ENCODE data around the gene SYTL4. TPM values are rescaled to one million over a fixed set of nuclear protein-coding genes. Genes with fewer than 3 reads are reported as not detected.

SYTL4 gene
- total and polyA plus RNA-seq, 2 of the 8 experiments (the other 6 are each of a cell fraction or from before 2014, with no cell fraction given) = 0.11 TPM

GRCh38 chrX:100663642-100664041 lies 68.3 kb downstream of the SYTL4 start:
- Histone ChIP-seq H3K79me2 (ENCODE audit: control insufficient read depth in 1 of 2, insufficient read depth in 2 of 2, low read length in 2 of 2) (no peaks in the 10 kb centered on the region), H4K91ac (replicated peaks; ENCODE audit: insufficient read length, low read length) (no peak overlapping the region), H3K4me1 (replicated peaks in 1 of 4; ENCODE audit: control insufficient read depth in 3 of 4, insufficient read depth in 4 of 4, low read length in 3 of 4) (no peaks in the 10 kb centered on the region), H3K23me2 (ENCODE audit: low read depth, low read length) (no peaks in the 10 kb centered on the region), H2BK5ac (ENCODE audit: low read depth, low read length) (no peak overlapping the region), H3K56ac (replicated peaks; ENCODE audit: insufficient read length, low read depth, low read length) (no peak overlapping the region), H3K18ac (ENCODE audit: extremely low read depth, low read length) (no peak overlapping the region), H2AK5ac (ENCODE audit: low read depth, low read length) (no peak overlapping the region), H4K5ac (ENCODE audit: insufficient read length, low read depth, low read length) (no peak overlapping the region), H3K27ac (ENCODE audit: low read depth, low read length) (no peak overlapping the region), H3K79me1 (ENCODE audit: low read depth, low read length) (no peaks in the 10 kb centered on the region), H4K8ac (ENCODE audit: extremely low read depth, insufficient read depth, low read length) (no peak overlapping the region), H4K20me1 (replicated peaks in 1 of 2; ENCODE audit: control insufficient read depth in 1 of 2, insufficient read depth in 2 of 2, low read length in 2 of 2) (no peaks in the 10 kb centered on the region), H2AFZ (ENCODE audit: low read length) (no peak overlapping the region), H2BK15ac (ENCODE audit: low read length) (no peak overlapping the region), H3K14ac (ENCODE audit: insufficient read length) (no peak overlapping the region), H3K9me3 (ENCODE audit: insufficient read depth in 2 of 2, low read depth in 1 of 2, low read length in 1 of 2) (no peaks in the 10 kb centered on the region), H3K27me3 (replicated peaks in 1 of 4; ENCODE audit: control insufficient read depth in 3 of 4, extremely low read depth in 1 of 4, insufficient read depth in 3 of 4, low read length in 3 of 4) (no peaks in the 10 kb centered on the region), H3K36me3 (ENCODE audit: control insufficient read depth in 2 of 4, insufficient read depth in 4 of 4, low read length in 3 of 4) (no peaks in the 10 kb centered on the region), H3K9ac (replicated peaks in 1 of 4; ENCODE audit: extremely low read depth in 1 of 4, low read depth in 3 of 4, low read length in 3 of 4) (no peak overlapping the region), H2BK120ac (replicated peaks; ENCODE audit: low read depth, low read length) (no peak overlapping the region), H3K23ac (ENCODE audit: insufficient read length) (no peak overlapping the region), H2BK12ac (ENCODE audit: low read depth, low read length) (no peak overlapping the region), H3K4ac (replicated peaks; ENCODE audit: insufficient read length, low read depth, low read length) (no peak overlapping the region), H3K4me3 (ENCODE audit: extremely low read depth in 1 of 4, insufficient read depth in 2 of 4, low read depth in 3 of 4, low read length in 4 of 4) (no peak overlapping the region), H2BK20ac (ENCODE audit: low read length) (no peak overlapping the region), H3K4me2 (ENCODE audit: insufficient read depth in 1 of 2, low read depth in 2 of 2, low read length in 2 of 2) (no peak overlapping the region)
- ChIA-PET CTCF (ENCODE audit: partially characterized antibody) (interaction anchor here (1.3 to 1.4 kb wide), 2 partner anchors 9 to 105 kb away, joined by 5 read pairs; no protein-coding TSS in a partner anchor), POLR2A (ENCODE audit: partially characterized antibody) (no interaction called here)
- TF ChIP-seq SP4 (IDR thresholded peaks at IDR 0.05; ENCODE audit: low read length) (no peak), TAF7 (optimal IDR thresholded peaks at IDR 0.05; ENCODE audit: borderline replicate concordance, low read depth, low read length) (no peak), RBBP5 (IDR thresholded peaks at IDR 0.05; ENCODE audit: borderline replicate concordance, low read depth, low read length) (no peak), TBP (IDR thresholded peaks at IDR 0.05; ENCODE audit: low read depth, low read length) (no peak), TCF12 (IDR thresholded peaks at IDR 0.05; ENCODE audit: low read depth, low read length) (no peak), KDM4A (IDR thresholded peaks at IDR 0.05; ENCODE audit: low read depth, low read length, severe bottlenecking) (no peak), YY1 (IDR thresholded peaks at IDR 0.05; ENCODE audit: low read depth, low read length) (no peak), BACH1 (IDR thresholded peaks at IDR 0.05; ENCODE audit: low read length) (no peak)
- FAIRE-seq (no peak), DNase-seq (ENCODE audit: low read depth in 1 of 2, low spot score in 2 of 2) (no peak)
- 85% methylated on average over 2 of the region's 2 CpGs; no CpG with 5 or more reads in 1 of the 2 experiments for WGBS, 2 experiments (ENCODE audit: extremely low coverage in 1 of 2, insufficient coverage in 1 of 2, insufficient read length in 1 of 2, insufficient replicate concordance in 2 of 2, low coverage in 1 of 2, low lambda C conversion rate in 2 of 2, missing lambda C conversion rate in 1 of 2)
